ENCODE data around the gene NCKAP5. TPM values are rescaled to one million over a fixed set of nuclear protein-coding genes. Genes with fewer than 3 reads are reported as not detected.

Gene NCKAP5
- total RNA-seq, 2 experiments from 2014 or later, result not detected

GRCh38 chr2:133306236-133306635, 262.0 kb downstream of the NCKAP5 start:
- POLR2A ChIA-PET, result no interaction called here
- CTCF ChIA-PET, result no interaction called here

GRCh38 chr2:133304344-133304743, 263.9 kb downstream of the NCKAP5 start:
- CTCF ChIA-PET, result no interaction called here
- POLR2A ChIA-PET, result no interaction called here

- CTCF ChIA-PET, result no interaction called here
- POLR2A ChIA-PET, result no interaction called here
Measured at GRCh38 chr2:133303150-133303549, 265.1 kb downstream of the NCKAP5 start.

GRCh38 chr2:133296401-133296800, 271.9 kb downstream of the NCKAP5 start:
- ChIA-PET POLR2A (no interaction called here), CTCF (no interaction called here)

GRCh38 chr2:133293544-133294353, 274.5 kb downstream of the NCKAP5 start:
- ChIA-PET CTCF (no interaction called here), POLR2A (no interaction called here)

- CTCF ChIA-PET, result no interaction called here
- POLR2A ChIA-PET, result no interaction called here
Measured at GRCh38 chr2:133292259-133292658, 276.0 kb downstream of the NCKAP5 start.

GRCh38 chr2:133287709-133288108, 280.6 kb downstream of the NCKAP5 start:
- ChIA-PET CTCF (no interaction called here), POLR2A (no interaction called here)

- ChIA-PET POLR2A (no interaction called here), CTCF (no interaction called here)
Measured at GRCh38 chr2:133286326-133286922, 281.8 kb downstream of the NCKAP5 start.

- POLR2A ChIA-PET, result no interaction called here
- CTCF ChIA-PET, result no interaction called here
Measured at GRCh38 chr2:133273031-133273430, 295.2 kb downstream of the NCKAP5 start.

GRCh38 chr2:133271105-133271504, 297.2 kb downstream of the NCKAP5 start:
- ChIA-PET POLR2A (no interaction called here), CTCF (interaction anchor here (0.6 kb wide), 1 partner anchor 28 kb away, joined by 4 read pairs; no protein-coding TSS in a partner anchor)

GRCh38 chr2:133270550-133270949, 297.7 kb downstream of the NCKAP5 start:
- ChIA-PET CTCF (interaction anchor here (0.6 kb wide), 1 partner anchor 28 kb away, joined by 4 read pairs; no protein-coding TSS in a partner anchor), POLR2A (no interaction called here)

GRCh38 chr2:133266926-133267590, 301.2 kb downstream of the NCKAP5 start:
- POLR2A ChIA-PET, result no interaction called here
- CTCF ChIA-PET, result no interaction called here

GRCh38 chr2:133266041-133266925, 302.0 kb downstream of the NCKAP5 start:
- CTCF ChIA-PET, result no interaction called here
- POLR2A ChIA-PET, result no interaction called here

GRCh38 chr2:133265432-133265949, 302.8 kb downstream of the NCKAP5 start:
- ChIA-PET CTCF (no interaction called here), POLR2A (no interaction called here)

- POLR2A ChIA-PET, result no interaction called here
Measured at GRCh38 chr2:133264989-133265401, 303.3 kb downstream of the NCKAP5 start.

GRCh38 chr2:133262893-133263292, 305.4 kb downstream of the NCKAP5 start:
- ChIA-PET POLR2A (no interaction called here), CTCF (no interaction called here)

More at GRCh38 chr2:133264989-133265401, 303.3 kb downstream of the NCKAP5 start:
- CTCF ChIA-PET, result no interaction called here

- CTCF ChIA-PET, result no interaction called here
- POLR2A ChIA-PET, result no interaction called here
Measured at GRCh38 chr2:133255360-133255759, 312.9 kb downstream of the NCKAP5 start.

GRCh38 chr2:133253793-133254192, 314.5 kb downstream of the NCKAP5 start:
- CTCF ChIA-PET, result no interaction called here
- POLR2A ChIA-PET, result no interaction called here

- ChIA-PET POLR2A (no interaction called here), CTCF (no interaction called here)
Measured at GRCh38 chr2:133252780-133253355, 315.4 kb downstream of the NCKAP5 start.

- CTCF ChIA-PET, result no interaction called here
- POLR2A ChIA-PET, result no interaction called here
Measured at GRCh38 chr2:133249362-133249761, 318.9 kb downstream of the NCKAP5 start.
